ENCODE data around the gene DOCK3.
"Not testable (repeated sequence)": the region's sequence is repeated elsewhere in the genome, so short reads cannot be mapped to it uniquely, and the experiment has no call there.

Gene DOCK3

DNA sequence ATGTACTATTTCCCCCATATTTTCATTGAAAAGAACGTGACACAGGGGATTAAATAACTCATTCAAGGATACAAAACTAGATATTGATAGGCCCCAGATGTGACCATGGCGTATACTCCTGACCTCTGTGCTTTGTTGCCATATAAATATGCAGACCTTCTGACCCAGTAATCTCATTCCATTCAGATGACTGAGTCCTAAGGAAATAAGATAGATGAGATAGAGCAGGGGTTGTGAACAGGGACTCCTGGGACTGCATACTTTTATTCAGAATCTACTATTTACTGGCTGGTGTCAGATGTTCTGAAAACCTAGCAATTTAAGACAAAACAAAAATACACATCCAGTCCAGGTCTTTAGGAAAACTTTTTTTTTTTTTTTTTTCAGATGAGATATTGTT, 571.1 kb downstream of the DOCK3 start:
- DNase-seq = no peak
- no peak overlapping the region for H3K4me3 ChIP-seq
- TF ChIP-seq, protein P1, sequence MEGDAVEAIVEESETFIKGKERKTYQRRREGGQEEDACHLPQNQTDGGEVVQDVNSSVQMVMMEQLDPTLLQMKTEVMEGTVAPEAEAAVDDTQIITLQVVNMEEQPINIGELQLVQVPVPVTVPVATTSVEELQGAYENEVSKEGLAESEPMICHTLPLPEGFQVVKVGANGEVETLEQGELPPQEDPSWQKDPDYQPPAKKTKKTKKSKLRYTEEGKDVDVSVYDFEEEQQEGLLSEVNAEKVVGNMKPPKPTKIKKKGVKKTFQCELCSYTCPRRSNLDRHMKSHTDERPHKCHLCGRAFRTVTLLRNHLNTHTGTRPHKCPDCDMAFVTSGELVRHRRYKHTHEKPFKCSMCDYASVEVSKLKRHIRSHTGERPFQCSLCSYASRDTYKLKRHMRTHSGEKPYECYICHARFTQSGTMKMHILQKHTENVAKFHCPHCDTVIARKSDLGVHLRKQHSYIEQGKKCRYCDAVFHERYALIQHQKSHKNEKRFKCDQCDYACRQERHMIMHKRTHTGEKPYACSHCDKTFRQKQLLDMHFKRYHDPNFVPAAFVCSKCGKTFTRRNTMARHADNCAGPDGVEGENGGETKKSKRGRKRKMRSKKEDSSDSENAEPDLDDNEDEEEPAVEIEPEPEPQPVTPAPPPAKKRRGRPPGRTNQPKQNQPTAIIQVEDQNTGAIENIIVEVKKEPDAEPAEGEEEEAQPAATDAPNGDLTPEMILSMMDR (IDR thresholded peaks at IDR 0.05) = no peak
- intact Hi-C loops (cut with DNase I; ENCODE audit: low total_unique reads) = no loop called here
- H3K27me3 ChIP-seq = no peaks in the 10 kb centered on the region
- no peak overlapping the region for H3K27ac ChIP-seq
- no peaks in the 10 kb centered on the region for H3K36me3 ChIP-seq
- no peaks in the 10 kb centered on the region for H3K4me1 ChIP-seq
- H3K9me3 ChIP-seq = no peaks in the 10 kb centered on the region

DNA sequence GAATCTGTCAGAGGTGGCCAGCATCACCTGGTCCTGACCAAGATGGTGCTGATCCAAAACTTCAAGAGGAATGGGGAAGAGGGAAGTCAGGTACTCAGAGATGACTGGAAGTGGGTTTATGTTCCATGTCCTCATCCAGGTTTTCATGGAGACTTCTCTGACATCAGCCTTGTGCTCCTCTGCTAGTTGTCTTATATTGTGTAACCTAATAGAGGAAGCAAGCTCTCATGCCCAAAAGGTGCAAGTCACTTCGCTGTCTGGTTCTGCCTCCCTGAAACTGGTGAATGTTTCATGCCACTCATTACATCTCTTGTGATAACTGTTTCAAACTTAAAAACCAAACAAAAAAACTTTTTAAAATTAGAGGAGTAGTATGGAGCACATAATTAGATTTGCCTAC, 583.1 kb downstream of the DOCK3 start:
- TF ChIP-seq, protein P1 (IDR thresholded peaks at IDR 0.05) = no peak
- no peak for DNase-seq
- Histone ChIP-seq H3K27me3 (no peaks in the 10 kb centered on the region), H3K36me3 (no peaks in the 10 kb centered on the region), H3K4me1 (no peaks in the 10 kb centered on the region), H3K4me3 (no peak overlapping the region), H3K9me3 (no peaks in the 10 kb centered on the region), H3K27ac (no peak overlapping the region)
- intact Hi-C loops (cut with DNase I; ENCODE audit: low total_unique reads) = no loop called here

DNA sequence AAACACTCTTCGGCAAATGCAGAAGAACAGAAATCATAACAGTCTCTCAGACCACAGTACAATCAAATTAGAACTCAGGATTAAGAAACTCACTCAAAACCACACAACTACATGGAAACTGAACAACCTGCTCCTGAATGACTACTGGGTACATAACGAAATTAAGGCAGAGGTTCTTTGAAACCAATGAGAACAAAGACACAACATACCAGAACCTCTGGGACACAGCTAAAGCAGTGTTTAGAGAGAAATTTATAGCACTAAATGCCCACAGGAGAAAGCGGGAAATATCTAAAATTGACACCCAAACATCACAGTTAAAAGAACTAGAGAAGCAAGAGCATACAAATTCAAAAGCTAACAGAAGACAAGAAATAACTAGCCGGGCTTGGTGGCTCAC, 589.4 kb downstream of the DOCK3 start:
- H3K9me3 ChIP-seq; H3K27me3 ChIP-seq; H3K27ac ChIP-seq; intact Hi-C loops (cut with DNase I; ENCODE audit: low total_unique reads); H3K4me1 ChIP-seq; H3K36me3 ChIP-seq; H3K4me3 ChIP-seq; DNase-seq: not testable (repeated sequence)

DNA sequence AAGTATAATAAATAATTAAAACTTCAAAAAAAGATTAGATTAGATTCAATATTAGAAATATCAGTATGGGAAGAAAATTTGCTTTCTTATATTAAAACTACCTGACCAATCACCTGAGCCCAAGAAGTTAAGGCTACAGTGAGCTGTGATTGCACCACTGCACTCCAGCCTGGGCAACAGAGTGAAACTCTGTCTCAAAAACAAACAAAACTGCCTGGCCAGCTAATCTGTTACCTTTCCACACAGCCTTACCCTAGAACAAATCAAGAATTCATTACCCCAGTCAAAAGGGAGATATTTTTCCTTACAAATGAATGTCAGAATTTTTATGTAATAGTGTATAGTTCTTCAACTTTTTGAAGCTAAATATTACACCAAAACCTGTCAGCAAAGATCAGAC, 593.4 kb downstream of the DOCK3 start:
- TF ChIP-seq, protein P1 (IDR thresholded peaks at IDR 0.05) = no peak
- Histone ChIP-seq H3K9me3 (no peaks in the 10 kb centered on the region), H3K4me3 (no peak overlapping the region), H3K27me3 (no peaks in the 10 kb centered on the region), H3K27ac (no peak overlapping the region), H3K4me1 (no peaks in the 10 kb centered on the region), H3K36me3 (no peaks in the 10 kb centered on the region)
- intact Hi-C loops (cut with DNase I; ENCODE audit: low total_unique reads) = no loop called here
- DNase-seq = no peak

DNA sequence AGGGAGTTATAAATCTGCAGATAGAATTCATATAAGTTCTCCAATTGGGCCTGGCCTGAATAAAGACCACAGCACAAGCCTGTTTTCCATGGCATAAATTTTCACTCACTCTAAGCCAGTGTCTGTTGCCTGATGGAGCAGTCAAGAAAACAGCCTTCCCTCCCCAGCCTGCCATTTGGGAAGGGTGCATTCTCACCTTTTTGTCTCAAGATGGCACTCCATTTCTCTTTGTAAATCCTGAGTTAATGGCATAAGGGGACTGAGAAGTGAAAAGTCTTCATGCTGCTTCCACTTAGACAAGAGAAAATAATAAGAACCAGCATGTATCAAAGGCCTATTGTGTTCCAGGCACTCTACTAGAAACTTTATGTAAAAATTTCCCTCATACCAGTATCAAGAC, 594.7 kb downstream of the DOCK3 start:
- Histone ChIP-seq H3K27ac (no peak overlapping the region), H3K9me3 (no peaks in the 10 kb centered on the region), H3K4me1 (no peaks in the 10 kb centered on the region), H3K4me3 (no peak overlapping the region), H3K36me3 (no peaks in the 10 kb centered on the region), H3K27me3 (no peaks in the 10 kb centered on the region)
- intact Hi-C loops (cut with DNase I; ENCODE audit: low total_unique reads) = no loop called here
- TF ChIP-seq, protein P1 (IDR thresholded peaks at IDR 0.05) = no peak
- no peak for DNase-seq

DNA sequence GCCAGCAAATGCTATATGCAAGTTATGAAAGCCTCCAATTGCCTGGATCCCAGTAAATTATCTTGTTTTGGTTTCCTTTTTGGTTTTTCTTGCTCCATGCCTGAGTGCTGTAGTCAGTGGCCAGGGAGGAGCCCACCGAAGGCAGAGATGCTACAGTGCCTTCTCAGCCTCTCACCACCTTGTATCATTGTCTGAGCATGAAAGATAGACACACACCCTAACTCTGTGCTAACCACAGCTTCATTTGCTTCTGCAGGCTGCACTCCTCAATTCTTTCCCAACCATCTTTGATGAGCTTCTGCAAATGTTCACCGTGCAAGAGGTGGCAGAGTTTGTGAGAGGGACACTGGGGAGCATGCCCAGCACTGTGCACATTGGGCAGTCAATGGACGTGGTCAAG, 595.8 kb downstream of the DOCK3 start:
- no peaks in the 10 kb centered on the region for H3K27me3 ChIP-seq
- no peak for DNase-seq
- H3K4me1 ChIP-seq = no peaks in the 10 kb centered on the region
- H3K4me3 ChIP-seq = no peak overlapping the region
- no peak overlapping the region for H3K27ac ChIP-seq
- TF ChIP-seq, protein P1 (IDR thresholded peaks at IDR 0.05) = no peak
- no peaks in the 10 kb centered on the region for H3K36me3 ChIP-seq
- H3K9me3 ChIP-seq = no peaks in the 10 kb centered on the region
- intact Hi-C loops (cut with DNase I; ENCODE audit: low total_unique reads) = no loop called here

Measured in tibial artery (tissue), 4 donors.